NT2/D1 (cell line): ENCODE measurements around the gene CELF2.
"Not testable (repeated sequence)": the region's sequence is repeated elsewhere in the genome, so short reads cannot be mapped to it uniquely, and the experiment has no call there.

Experiments used
- DNase-seq: peaks from one replicate; pipeline ENCODE4 v3.0.0-alpha.2; 2011; ENCODE audit warnings: low read depth, low spot score
- H3K27me3 ChIP-seq: 2 replicates; pipeline ENCODE4 v1.6.0; 2011; ENCODE audit warnings: mild to moderate bottlenecking; ENCODE audit not compliant: insufficient read length, insufficient read depth
- H3K36me3 ChIP-seq: 2 replicates; pipeline ENCODE4 v1.6.1; 2011; ENCODE audit warnings: mild to moderate bottlenecking, low read length, mixed read lengths; ENCODE audit not compliant: insufficient read depth, insufficient read length
- H3K4me1 ChIP-seq: 2 replicates; pipeline ENCODE4 v1.5.1; 2011; ENCODE audit not compliant: insufficient read depth, insufficient read length
- H3K4me3 ChIP-seq: 2 replicates; pipeline ENCODE4 v1.5.1; 2011; ENCODE audit warnings: low read depth; ENCODE audit not compliant: insufficient read length
- H3K9ac ChIP-seq: 2 replicates; pipeline ENCODE4 v1.6.0; 2011; ENCODE audit warnings: low read depth; ENCODE audit not compliant: insufficient read length
- H3K9me3 ChIP-seq: 2 replicates; pipeline ENCODE4 v1.5.1; 2011; ENCODE audit warnings: mild to moderate bottlenecking, low read length; ENCODE audit not compliant: insufficient read depth
- SUZ12 ChIP-seq: IDR thresholded peaks from 2 replicates; pipeline ENCODE4 v1.6.1; 2011; ENCODE audit not compliant: insufficient read length, insufficient read depth; ENCODE audit errors: extremely low read depth
- YY1 ChIP-seq: IDR thresholded peaks from 2 replicates; pipeline ENCODE4 v1.6.1; 2011; ENCODE audit not compliant: insufficient read length, insufficient read depth
- ZNF274 ChIP-seq: IDR thresholded peaks from 2 replicates; pipeline ENCODE4 v1.6.1; 2011; ENCODE audit warnings: mild to moderate bottlenecking, low read depth, low read length

CELF2 gene

DNA sequence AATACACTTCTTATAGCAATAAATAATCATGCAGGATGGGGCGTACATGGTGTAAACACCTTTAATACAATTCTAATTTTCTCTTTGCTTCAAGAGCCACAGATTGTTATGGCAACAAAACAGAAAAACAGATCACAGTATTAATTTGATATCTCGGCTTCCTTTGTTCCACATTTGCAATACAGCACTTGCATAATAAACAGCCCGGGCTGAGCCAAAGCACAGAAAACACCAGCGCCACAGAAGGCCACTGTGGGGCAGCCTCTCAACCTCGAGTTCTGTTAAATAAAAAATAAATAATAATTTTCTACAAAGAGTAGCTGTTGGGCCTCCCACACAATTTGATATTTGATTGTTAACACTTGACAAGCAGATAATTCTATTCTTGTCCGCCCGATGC lies 337.9 kb downstream of the CELF2 start:
- no peak overlapping the region for H3K9ac ChIP-seq
- no peak for DNase-seq

GRCh38 chr10:11357439-11357838 lies 339.8 kb downstream of the CELF2 start:
- peaks cover 5% of the 10 kb centered on the region; the same call in 1 of the 2 replicates for H3K9me3 ChIP-seq
- no peak for DNase-seq
- TF ChIP-seq ZNF274: no peak
- no peak for TF ChIP-seq YY1
- TF ChIP-seq SUZ12: no peak
- H3K27me3 ChIP-seq: no peaks in the 10 kb centered on the region
- H3K9ac ChIP-seq: no peak overlapping the region
- H3K4me3 ChIP-seq: no peak overlapping the region
- no peaks in the 10 kb centered on the region for H3K4me1 ChIP-seq
- no peaks in the 10 kb centered on the region for H3K36me3 ChIP-seq

More for the DNA sequence above, 337.9 kb downstream of the CELF2 start:
- TF ChIP-seq ZNF274 (no peak), YY1 (no peak), SUZ12 (no peak)
- Histone ChIP-seq H3K4me3 (no peak overlapping the region), H3K27me3 (no peaks in the 10 kb centered on the region), H3K9me3 (peaks cover 5% of the 10 kb centered on the region; the same call in 1 of the 2 replicates), H3K4me1 (no peaks in the 10 kb centered on the region), H3K36me3 (no peaks in the 10 kb centered on the region)

DNA sequence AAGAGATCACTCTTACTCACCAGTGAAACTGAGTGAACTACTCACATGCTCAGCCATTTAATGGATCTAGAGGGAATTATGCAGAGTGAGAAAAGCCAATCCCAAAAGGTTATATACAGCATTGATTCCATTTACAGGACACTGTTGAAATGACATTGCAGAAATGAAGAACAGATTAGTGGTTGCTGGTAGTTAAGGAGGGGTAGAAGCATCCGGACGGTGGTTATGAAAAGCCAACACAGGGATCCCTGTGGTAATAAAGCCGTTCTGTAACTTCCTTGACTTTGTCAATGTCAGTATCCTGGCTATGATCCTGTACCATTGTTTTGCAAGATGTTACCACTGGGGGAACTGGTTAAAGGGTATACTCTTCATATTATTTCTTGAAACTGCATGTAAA lies 340.3 kb downstream of the CELF2 start:
- Histone ChIP-seq H3K4me1 (no peaks in the 10 kb centered on the region), H3K27me3 (no peaks in the 10 kb centered on the region), H3K4me3 (no peak overlapping the region), H3K9me3 (peaks cover 5% of the 10 kb centered on the region; the same call in 1 of the 2 replicates), H3K9ac (no peak overlapping the region), H3K36me3 (no peaks in the 10 kb centered on the region)
- TF ChIP-seq SUZ12 (no peak), ZNF274 (no peak), YY1 (no peak)
- no peak for DNase-seq

DNA sequence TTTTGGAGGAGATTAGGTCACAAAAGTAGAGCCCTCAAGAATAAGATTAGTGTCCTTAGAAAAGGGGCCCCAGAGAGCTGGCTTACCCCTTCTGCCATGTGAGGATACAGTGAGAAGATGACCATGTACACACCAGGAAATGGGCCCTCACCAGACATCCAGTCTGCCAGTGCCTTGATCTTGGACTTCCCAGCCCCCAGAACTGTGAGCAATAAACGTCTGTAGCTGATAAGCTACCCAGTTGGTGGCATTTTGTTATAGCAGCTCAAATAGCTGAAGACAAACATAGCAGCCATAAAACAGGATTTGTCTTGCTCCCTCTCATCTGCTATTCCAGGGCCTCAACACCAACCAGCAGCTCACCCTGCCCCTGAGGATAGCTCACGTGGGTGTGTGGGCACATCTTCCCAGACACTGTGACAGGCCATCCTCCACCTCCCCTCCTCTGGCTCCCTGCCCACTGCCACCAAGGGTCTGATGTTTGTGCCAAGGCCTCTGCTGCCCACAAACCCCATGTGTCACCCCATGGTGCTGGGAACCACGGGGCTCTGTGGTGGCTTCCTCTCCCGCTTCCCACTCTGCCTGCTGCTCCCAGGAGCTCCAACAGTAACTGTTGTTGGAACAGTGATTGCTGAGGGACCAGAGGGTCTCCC lies 341.4 kb downstream of the CELF2 start:
- Histone ChIP-seq H3K27me3 (no peaks in the 10 kb centered on the region), H3K4me1 (no peaks in the 10 kb centered on the region), H3K9me3 (peaks cover 5% of the 10 kb centered on the region; the same call in 1 of the 2 replicates), H3K9ac (no peak overlapping the region), H3K4me3 (no peak overlapping the region), H3K36me3 (no peaks in the 10 kb centered on the region)
- no peak for TF ChIP-seq YY1
- TF ChIP-seq SUZ12: no peak
- no peak for TF ChIP-seq ZNF274
- DNase-seq: no peak

DNA sequence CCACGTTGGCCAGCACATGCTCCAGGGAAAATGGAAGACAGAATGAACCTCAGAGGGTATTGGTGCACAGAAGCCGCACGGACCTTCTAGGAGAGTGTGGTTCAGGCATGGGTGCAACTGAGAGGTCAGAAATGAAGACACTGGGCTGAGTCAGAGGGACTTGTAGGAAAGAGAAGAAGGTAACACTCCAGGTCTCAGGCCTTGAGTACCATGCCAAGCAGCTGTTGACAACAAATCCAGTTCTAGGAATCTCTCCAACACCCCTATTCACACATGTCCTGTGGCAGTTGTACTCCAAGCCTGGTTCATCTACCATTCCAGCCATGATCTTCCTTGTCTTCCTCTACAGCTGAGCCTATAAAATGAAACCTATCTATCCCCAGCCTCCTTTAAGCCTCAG lies 342.2 kb downstream of the CELF2 start:
- Histone ChIP-seq H3K36me3 (no peaks in the 10 kb centered on the region), H3K9ac (no peak overlapping the region), H3K27me3 (no peaks in the 10 kb centered on the region), H3K4me3 (no peak overlapping the region), H3K9me3 (peaks cover 5% of the 10 kb centered on the region; the same call in 1 of the 2 replicates), H3K4me1 (no peaks in the 10 kb centered on the region)
- DNase-seq: no peak
- TF ChIP-seq SUZ12: no peak
- TF ChIP-seq YY1: no peak
- no peak for TF ChIP-seq ZNF274

- no peaks in the 10 kb centered on the region for H3K4me1 ChIP-seq
- no peak for TF ChIP-seq SUZ12
- no peak for TF ChIP-seq YY1
- TF ChIP-seq ZNF274: no peak
- H3K9ac ChIP-seq: no peak overlapping the region
- no peak for DNase-seq
- H3K27me3 ChIP-seq: no peaks in the 10 kb centered on the region
- peaks cover 5% of the 10 kb centered on the region; the same call in 1 of the 2 replicates for H3K9me3 ChIP-seq
- H3K36me3 ChIP-seq: no peaks in the 10 kb centered on the region
- H3K4me3 ChIP-seq: no peak overlapping the region
These were observed 345.8 kb downstream of the CELF2 start for GRCh38 chr10:11363497-11363896.

GRCh38 chr10:11364241-11364640 lies 346.6 kb downstream of the CELF2 start:
- H3K4me3 ChIP-seq: no peak overlapping the region
- no peak for DNase-seq
- TF ChIP-seq SUZ12: no peak
- no peak for TF ChIP-seq YY1
- TF ChIP-seq ZNF274: no peak
- H3K9ac ChIP-seq: no peak overlapping the region
- H3K9me3 ChIP-seq: no peaks in the 10 kb centered on the region
- H3K27me3 ChIP-seq: no peaks in the 10 kb centered on the region
- no peaks in the 10 kb centered on the region for H3K36me3 ChIP-seq
- H3K4me1 ChIP-seq: no peaks in the 10 kb centered on the region

GRCh38 chr10:11366889-11367288 lies 349.2 kb downstream of the CELF2 start:
- not testable (repeated sequence) for H3K9me3 ChIP-seq, H3K4me3 ChIP-seq, H3K9ac ChIP-seq, H3K27me3 ChIP-seq, DNase-seq, H3K36me3 ChIP-seq, H3K4me1 ChIP-seq
